Lung (tissue), 12 donors: Measurements from ENCODE around the gene ALDH7A1. TPM values are rescaled to one million over a fixed set of nuclear protein-coding genes. Genes with fewer than 3 reads are reported as not detected.

ENCODE experiments used
- ATAC-seq: fragments of 200-7000 bp; cut with Tn5 transposase; one replicate; pipeline ENCODE4 v1.9.1; 2020; ENCODE audit warnings: moderate number of reproducible peaks; ENCODE audit not compliant: insufficient read depth, low FRiP score
- DNase-seq, 3 donors: peaks; one replicate each; pipeline ENCODE4 v3.0.0-alpha.2; 2013 to 2017
- H3K27ac ChIP-seq, 2 donors: one replicate each; pipeline ENCODE4 v1.5.1; 2013; ENCODE audit warnings: mild to moderate bottlenecking in 2 of 2, moderate library complexity in 2 of 2, control low read depth in 1 of 2, inconsistent platforms in 1 of 2, low read depth in 1 of 2, low read length in 1 of 2
- H3K27me3 ChIP-seq, 3 donors: one replicate each; pipeline ENCODE4 v1.5.1; 2013; ENCODE audit warnings: low read length in 2 of 3; ENCODE audit not compliant: control insufficient read depth in 3 of 3, insufficient read depth in 3 of 3
- H3K36me3 ChIP-seq, 4 donors: one replicate each; pipeline ENCODE4 v1.5.1; 2013; ENCODE audit warnings: low read length in 4 of 4, mild to moderate bottlenecking in 1 of 4, moderate library complexity in 1 of 4; ENCODE audit not compliant: control insufficient read depth in 4 of 4, insufficient read depth in 4 of 4
- H3K4me1 ChIP-seq, 5 donors: one replicate each; pipeline ENCODE4 v1.5.1; 2013; ENCODE audit warnings: low read length in 5 of 5, mild to moderate bottlenecking in 2 of 5, moderate library complexity in 1 of 5; ENCODE audit not compliant: control insufficient read depth in 5 of 5, insufficient read depth in 5 of 5
- H3K4me3 ChIP-seq: one replicate; pipeline ENCODE4 v1.5.1; 2013; ENCODE audit warnings: mild to moderate bottlenecking, control low read depth, moderate library complexity
- H3K9ac ChIP-seq, 2 donors: one replicate each; pipeline ENCODE4 v1.5.1; 2013; ENCODE audit warnings: low read length in 2 of 2, control low read depth in 1 of 2; ENCODE audit not compliant: insufficient read depth in 1 of 2
- H3K9me3 ChIP-seq, 4 donors: one replicate each; pipeline ENCODE4 v1.5.1; 2013; ENCODE audit warnings: low read length in 3 of 4, mild to moderate bottlenecking in 1 of 4, moderate library complexity in 1 of 4; ENCODE audit not compliant: control insufficient read depth in 4 of 4, insufficient read depth in 3 of 4
- WGBS, 2 donors: extraction: QIAGEN DNeasy Blood & Tissue Kit; methylation state at CpG; one replicate each; pipeline ENCODE4 v1.1.7; 2013; 5-methylcytosine and 5-hydroxymethylcytosine counted together
- polyA plus RNA-seq, 2 donors: library from polyadenylated mRNA; stranded (reverse); fragments of 200-250 nt; gene quantifications; one replicate each; pipeline ENCODE4 v1.2.1, GENCODE V29; 2013
- total RNA-seq, 2 donors: library from RNA; depleted of rRNA in 1 of 2; stranded (reverse); fragments of >200 nt in 1 of 2; gene quantifications; one replicate each; pipeline ENCODE4 v1.2.1, GENCODE V29; 2014 to 2021
- TF ChIP-seq, protein P1 (sequence below): IDR thresholded peaks from 2 replicates; pipeline ENCODE4 v1.5.1; 2012; ENCODE audit warnings: mild to moderate bottlenecking; ENCODE audit errors: control extremely low read depth, extremely low read depth
- donor health status: control.
- donor health status: control.
- donor health status: Bipolar disorder and iron deficiency.
- donor health status: healthy.
- donor health status: DM: yes; HTN: yes; CAD: no.

Gene ALDH7A1
- total and polyA plus RNA-seq, 4 donors = 17.4 to 66.0 (median 38.1) TPM

DNA sequence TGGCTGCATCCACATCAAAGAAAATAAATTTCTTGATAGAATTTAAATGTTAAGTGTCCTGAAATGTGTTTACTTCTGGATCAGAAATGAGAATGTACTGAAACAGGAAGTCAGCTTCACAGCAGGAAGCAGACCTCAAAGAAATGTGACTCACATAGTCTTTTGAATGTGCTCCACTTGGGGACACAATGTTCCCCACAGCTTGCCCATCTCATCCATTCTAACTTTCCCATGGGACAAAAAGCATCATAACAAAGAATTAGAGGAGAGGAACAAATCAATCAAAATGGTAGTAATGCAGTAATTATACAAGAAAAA lies 86.1 kb downstream of the ALDH7A1 start:
- TF ChIP-seq, protein P1, sequence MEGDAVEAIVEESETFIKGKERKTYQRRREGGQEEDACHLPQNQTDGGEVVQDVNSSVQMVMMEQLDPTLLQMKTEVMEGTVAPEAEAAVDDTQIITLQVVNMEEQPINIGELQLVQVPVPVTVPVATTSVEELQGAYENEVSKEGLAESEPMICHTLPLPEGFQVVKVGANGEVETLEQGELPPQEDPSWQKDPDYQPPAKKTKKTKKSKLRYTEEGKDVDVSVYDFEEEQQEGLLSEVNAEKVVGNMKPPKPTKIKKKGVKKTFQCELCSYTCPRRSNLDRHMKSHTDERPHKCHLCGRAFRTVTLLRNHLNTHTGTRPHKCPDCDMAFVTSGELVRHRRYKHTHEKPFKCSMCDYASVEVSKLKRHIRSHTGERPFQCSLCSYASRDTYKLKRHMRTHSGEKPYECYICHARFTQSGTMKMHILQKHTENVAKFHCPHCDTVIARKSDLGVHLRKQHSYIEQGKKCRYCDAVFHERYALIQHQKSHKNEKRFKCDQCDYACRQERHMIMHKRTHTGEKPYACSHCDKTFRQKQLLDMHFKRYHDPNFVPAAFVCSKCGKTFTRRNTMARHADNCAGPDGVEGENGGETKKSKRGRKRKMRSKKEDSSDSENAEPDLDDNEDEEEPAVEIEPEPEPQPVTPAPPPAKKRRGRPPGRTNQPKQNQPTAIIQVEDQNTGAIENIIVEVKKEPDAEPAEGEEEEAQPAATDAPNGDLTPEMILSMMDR = no peak

DNA sequence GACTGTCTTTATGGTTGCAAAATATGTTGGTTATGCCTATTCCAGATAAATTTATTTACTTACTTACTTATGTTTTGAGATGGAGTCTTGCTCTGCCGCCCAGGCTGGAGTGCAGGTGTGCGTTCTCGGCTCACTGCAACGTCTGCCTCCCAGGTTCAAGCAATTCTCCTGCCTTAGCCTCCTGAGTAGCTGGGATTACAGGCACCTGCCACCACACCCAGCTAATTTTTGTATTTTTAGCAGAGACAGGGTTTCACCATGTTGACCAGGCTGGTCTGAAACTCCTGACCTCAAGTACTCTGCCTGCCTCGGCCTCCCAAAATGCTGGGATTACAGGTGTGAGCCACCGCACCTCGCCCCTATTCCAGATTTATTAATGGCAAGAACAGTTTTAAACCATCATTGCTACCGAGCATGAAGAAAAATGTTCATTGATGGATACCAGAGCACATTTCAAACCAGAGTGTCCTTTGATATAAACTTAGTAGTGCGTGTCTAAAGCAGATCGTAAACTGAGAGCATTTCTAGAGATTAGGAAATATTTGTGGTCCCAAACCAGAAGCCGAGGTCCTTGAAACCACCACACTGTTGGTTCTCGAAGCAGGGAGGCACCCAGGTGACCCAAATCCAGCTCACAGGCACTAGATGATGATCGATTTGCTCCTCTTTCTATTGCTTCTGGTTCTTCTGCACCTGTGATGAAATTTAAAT lies 86.6 kb downstream of the ALDH7A1 start:
- DNase-seq (no peak), ATAC-seq (no peak)
- no peak overlapping the region for H3K4me3 ChIP-seq
- H3K4me1 ChIP-seq = peaks cover 0 to 15% (median 4%) of the 10 kb centered on the region in 5 donors
- H3K36me3 ChIP-seq = no peaks in the 10 kb centered on the region
- TF ChIP-seq, protein P1 = no peak
- peak overlapping the region; percentile 51 to 89 for H3K27ac ChIP-seq
- no peaks in the 10 kb centered on the region for H3K9me3 ChIP-seq
- 86 to 88% methylated on average over 13 of the region's 13 CpGs for WGBS, 2 donors
- H3K9ac ChIP-seq = no peak overlapping the region
- H3K27me3 ChIP-seq = no peaks in the 10 kb centered on the region

More for the DNA sequence above, 86.1 kb downstream of the ALDH7A1 start:
- H3K36me3 ChIP-seq = no peaks in the 10 kb centered on the region
- no peak for DNase-seq
- H3K9me3 ChIP-seq = no peaks in the 10 kb centered on the region
- no peaks in the 10 kb centered on the region for H3K27me3 ChIP-seq
- H3K4me3 ChIP-seq = no peak overlapping the region
- peaks cover 0 to 12% (median 3%) of the 10 kb centered on the region in 5 donors for H3K4me1 ChIP-seq
- peak overlapping the region; percentile 51 to 89 for H3K27ac ChIP-seq
- no peak overlapping the region for H3K9ac ChIP-seq
- peak; percentile 56 for ATAC-seq

DNA sequence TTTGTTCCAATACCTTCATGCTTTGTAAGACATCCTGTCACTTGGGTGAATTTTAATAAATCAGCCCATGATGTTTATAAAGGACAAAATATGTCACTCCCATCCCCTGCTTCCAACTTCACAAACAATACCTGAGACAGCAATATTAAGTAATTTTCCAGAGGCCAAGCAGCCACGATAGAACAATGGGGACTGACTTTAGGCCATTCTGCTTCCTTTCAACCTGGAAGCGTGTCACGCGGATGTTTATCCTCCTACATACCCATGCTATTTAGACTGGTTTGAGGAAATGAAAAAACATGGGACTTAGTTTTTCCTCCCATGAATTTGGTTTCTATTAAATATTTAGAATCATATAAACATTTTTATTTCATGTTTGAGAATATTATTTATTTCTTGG lies 88.9 kb downstream of the ALDH7A1 start:
- H3K4me1 ChIP-seq = peaks cover 0 to 15% (median 6%) of the 10 kb centered on the region in 5 donors
- ATAC-seq (no peak), DNase-seq (no peak)
- H3K9me3 ChIP-seq = no peaks in the 10 kb centered on the region
- TF ChIP-seq, protein P1 = no peak
- no peak overlapping the region for H3K4me3 ChIP-seq
- no peaks in the 10 kb centered on the region for H3K36me3 ChIP-seq
- H3K27me3 ChIP-seq = no peaks in the 10 kb centered on the region
- peak overlapping the region in 1 of 2 donors; percentile 56 for H3K27ac ChIP-seq
- WGBS, 2 donors = 75 to 82% methylated on average over 4 of the region's 4 CpGs
- H3K9ac ChIP-seq = no peak overlapping the region
